ENCODE results near the gene NDC1. TPM values are rescaled to one million over a fixed set of nuclear protein-coding genes. Genes with fewer than 3 reads are reported as not detected.
A peak's percentile ranks its signal among the peaks of the same experiment; 100 is the strongest.

NDC1 gene
- total RNA-seq, 2 experiments from 2014 or later = 23.2 to 24.7 TPM

- H3K4me3 Mint-ChIP-seq = no peak overlapping the region
- POLR2A ChIA-PET = interaction anchor here (0.7 to 3.0 kb wide), 3 partner anchors 84 to 99 kb away, joined by 3 to 9 read pairs (median 3); partner anchors contain the start of gene IFT25
- H3K4me1 Mint-ChIP-seq = peaks cover 4% of the 10 kb centered on the region
- CTCF ChIA-PET = interaction anchor here (0.8 to 5.5 kb wide), 28 partner anchors 10 to 223 kb away, joined by 3 to 122 read pairs (median 5); partner anchors contain the start of genes IFT25, LRRC42, TCEANC2 and TMEM59
- DNase-seq = peak; percentile 53
- no peaks in the 10 kb centered on the region for H3K27me3 Mint-ChIP-seq
- H3K27ac Mint-ChIP-seq = no peak overlapping the region
- no peaks in the 10 kb centered on the region for H3K9me3 Mint-ChIP-seq
- H3K36me3 Mint-ChIP-seq (ENCODE audit: low read depth) = peaks cover 9% of the 10 kb centered on the region
Observed at GRCh38 chr1:53860967-53861411, 22.9 kb upstream of the NDC1 start.

- ChIA-PET CTCF (interaction anchor here (0.6 to 4.9 kb wide), 3 partner anchors 9 to 56 kb away, joined by 3 to 31 read pairs (median 3); no protein-coding TSS in a partner anchor), POLR2A (no interaction called here)
- DNase-seq = no peak
- Mint-ChIP-seq H3K36me3 (ENCODE audit: low read depth) (peaks cover 19% of the 10 kb centered on the region), H3K4me3 (no peak overlapping the region), H3K9me3 (no peaks in the 10 kb centered on the region), H3K4me1 (no peaks in the 10 kb centered on the region), H3K27me3 (peaks cover 7% of the 10 kb centered on the region), H3K27ac (no peak overlapping the region)
Observed at GRCh38 chr1:53851571-53852285, 13.6 kb upstream of the NDC1 start.

GRCh38 chr1:53850082-53850673 is 12.1 kb upstream of the NDC1 start:
- Mint-ChIP-seq H3K9me3 (no peaks in the 10 kb centered on the region), H3K36me3 (ENCODE audit: low read depth) (peaks cover 15% of the 10 kb centered on the region), H3K4me1 (no peaks in the 10 kb centered on the region), H3K4me3 (no peak overlapping the region), H3K27ac (no peak overlapping the region), H3K27me3 (peaks cover 13% of the 10 kb centered on the region)
- no peak for DNase-seq
- POLR2A ChIA-PET = interaction anchor here (0.8 to 1.0 kb wide), 3 partner anchors 9 to 203 kb away, joined by 3 read pairs; partner anchors contain the start of genes NDC1, TCEANC2 and TMEM59
- CTCF ChIA-PET = interaction anchor here (1.1 to 4.9 kb wide), 3 partner anchors 10 to 109 kb away, joined by 3 to 31 read pairs (median 3); no protein-coding TSS in a partner anchor

GRCh38 chr1:53847980-53848379 is 9.9 kb upstream of the NDC1 start:
- ChIA-PET CTCF (interaction anchor here (4.9 kb wide), 1 partner anchor 13 kb away, joined by 31 read pairs; no protein-coding TSS in a partner anchor), POLR2A (interaction anchor here (1.0 kb wide), 1 partner anchor 9 kb away, joined by 3 read pairs; the partner anchor contains the start of gene NDC1)
- H3K27ac Mint-ChIP-seq = no peak overlapping the region
- no peak for DNase-seq
- H3K4me3 Mint-ChIP-seq = no peak overlapping the region
- H3K4me1 Mint-ChIP-seq = no peaks in the 10 kb centered on the region
- H3K9me3 Mint-ChIP-seq = no peaks in the 10 kb centered on the region
- peaks cover 19% of the 10 kb centered on the region for H3K27me3 Mint-ChIP-seq
- peaks cover 9% of the 10 kb centered on the region for H3K36me3 Mint-ChIP-seq (ENCODE audit: low read depth)

GRCh38 chr1:53842347-53842746 is 4.3 kb upstream of the NDC1 start:
- ChIA-PET CTCF (interaction anchor here (0.6 kb wide), 1 partner anchor 117 kb away, joined by 3 read pairs; no protein-coding TSS in a partner anchor), POLR2A (no interaction called here)
- H3K27ac Mint-ChIP-seq = no peak overlapping the region
- H3K27me3 Mint-ChIP-seq = peaks cover 13% of the 10 kb centered on the region
- peaks cover 7% of the 10 kb centered on the region for H3K9me3 Mint-ChIP-seq
- DNase-seq = no peak
- H3K36me3 Mint-ChIP-seq (ENCODE audit: low read depth) = peaks cover 10% of the 10 kb centered on the region
- peaks cover 11% of the 10 kb centered on the region for H3K4me1 Mint-ChIP-seq
- H3K4me3 Mint-ChIP-seq = no peak overlapping the region

GRCh38 chr1:53838654-53838974 is 518 bp upstream of the NDC1 start:
- Mint-ChIP-seq H3K9me3 (peaks cover 7% of the 10 kb centered on the region), H3K4me3 (peak overlapping the region; percentile 99), H3K4me1 (peaks cover 29% of the 10 kb centered on the region), H3K27me3 (peaks cover 2% of the 10 kb centered on the region), H3K36me3 (ENCODE audit: low read depth) (peaks cover 24% of the 10 kb centered on the region), H3K27ac (peak overlapping the region; percentile 94)
- CTCF ChIA-PET = no interaction called here
- POLR2A ChIA-PET = interaction anchor here (1.0 to 2.5 kb wide), 5 partner anchors 10 to 214 kb away, joined by 3 to 17 read pairs (median 4); partner anchors contain the start of genes IFT25, LRRC42, TCEANC2 and TMEM59
- no peak for DNase-seq

GRCh38 chr1:53837646-53837923 is 511 bp downstream of the NDC1 start:
- peak overlapping the region; percentile 94 for H3K27ac Mint-ChIP-seq
- peak overlapping the region; percentile 99 for H3K4me3 Mint-ChIP-seq
- DNase-seq = no peak
- H3K36me3 Mint-ChIP-seq (ENCODE audit: low read depth) = peaks cover 28% of the 10 kb centered on the region
- ChIA-PET POLR2A (interaction anchor here (0.8 to 2.5 kb wide), 7 partner anchors 12 to 210 kb away, joined by 3 to 17 read pairs (median 4); partner anchors contain the start of genes IFT25, LRRC42 and YIPF1), CTCF (interaction anchor here (0.9 to 1.2 kb wide), 2 partner anchors 13 to 108 kb away, joined by 3 to 4 read pairs; partner anchors contain the start of genes IFT25 and LRRC42)
- H3K4me1 Mint-ChIP-seq = peaks cover 31% of the 10 kb centered on the region
- peaks cover 6% of the 10 kb centered on the region for H3K9me3 Mint-ChIP-seq
- H3K27me3 Mint-ChIP-seq = no peaks in the 10 kb centered on the region

- Mint-ChIP-seq H3K4me1 (peaks cover 34% of the 10 kb centered on the region), H3K27me3 (no peaks in the 10 kb centered on the region), H3K36me3 (ENCODE audit: low read depth) (peaks cover 30% of the 10 kb centered on the region), H3K4me3 (no peak overlapping the region), H3K27ac (no peak overlapping the region), H3K9me3 (no peaks in the 10 kb centered on the region)
- POLR2A ChIA-PET = interaction anchor here (1.0 to 1.5 kb wide), 2 partner anchors 9 to 13 kb away, joined by 3 read pairs; no protein-coding TSS in a partner anchor
- DNase-seq = no peak
- CTCF ChIA-PET = interaction anchor here (1.5 to 1.6 kb wide), 2 partner anchors 10 to 81 kb away, joined by 3 to 6 read pairs; no protein-coding TSS in a partner anchor
Observed at GRCh38 chr1:53835491-53835890, 2.6 kb downstream of the NDC1 start.

- H3K36me3 Mint-ChIP-seq (ENCODE audit: low read depth) = peaks cover 31% of the 10 kb centered on the region
- no peak overlapping the region for H3K4me3 Mint-ChIP-seq
- no peak overlapping the region for H3K27ac Mint-ChIP-seq
- no peaks in the 10 kb centered on the region for H3K27me3 Mint-ChIP-seq
- no peak for DNase-seq
- POLR2A ChIA-PET = interaction anchor here (1.0 kb wide), 1 partner anchor 12 kb away, joined by 3 read pairs; no protein-coding TSS in a partner anchor
- peaks cover 34% of the 10 kb centered on the region for H3K4me1 Mint-ChIP-seq
- H3K9me3 Mint-ChIP-seq = no peaks in the 10 kb centered on the region
- CTCF ChIA-PET = interaction anchor here (1.5 to 1.6 kb wide), 2 partner anchors 9 to 81 kb away, joined by 3 to 6 read pairs; no protein-coding TSS in a partner anchor
Observed at GRCh38 chr1:53834776-53835175, 3.3 kb downstream of the NDC1 start.

- Mint-ChIP-seq H3K27ac (no peak overlapping the region), H3K9me3 (no peaks in the 10 kb centered on the region), H3K36me3 (ENCODE audit: low read depth) (peaks cover 35% of the 10 kb centered on the region), H3K4me3 (no peak overlapping the region), H3K4me1 (peaks cover 26% of the 10 kb centered on the region), H3K27me3 (no peaks in the 10 kb centered on the region)
- no peak for DNase-seq
- POLR2A ChIA-PET = no interaction called here
- CTCF ChIA-PET = interaction anchor here (2.0 kb wide), 1 partner anchor 27 kb away, joined by 5 read pairs; no protein-coding TSS in a partner anchor
Observed at GRCh38 chr1:53833393-53833792, 4.7 kb downstream of the NDC1 start.

- Mint-ChIP-seq H3K36me3 (ENCODE audit: low read depth) (peaks cover 41% of the 10 kb centered on the region), H3K4me1 (no peaks in the 10 kb centered on the region)
- POLR2A ChIA-PET = interaction anchor here (0.6 kb wide), 1 partner anchor 9 kb away, joined by 3 read pairs; no protein-coding TSS in a partner anchor
Observed at GRCh38 chr1:53826367-53826766, 11.7 kb downstream of the NDC1 start.

GRCh38 chr1:53825306-53825705 is 12.8 kb downstream of the NDC1 start:
- H3K9me3 Mint-ChIP-seq = no peaks in the 10 kb centered on the region
- DNase-seq = no peak
- H3K4me3 Mint-ChIP-seq = no peak overlapping the region
- H3K36me3 Mint-ChIP-seq (ENCODE audit: low read depth) = peaks cover 45% of the 10 kb centered on the region
- no peaks in the 10 kb centered on the region for H3K27me3 Mint-ChIP-seq
- no peaks in the 10 kb centered on the region for H3K4me1 Mint-ChIP-seq
- no peak overlapping the region for H3K27ac Mint-ChIP-seq
- CTCF ChIA-PET = interaction anchor here (1.0 kb wide), 1 partner anchor 10 kb away, joined by 6 read pairs; no protein-coding TSS in a partner anchor
- POLR2A ChIA-PET = no interaction called here

More at GRCh38 chr1:53826367-53826766, 11.7 kb downstream of the NDC1 start:
- no peak for DNase-seq
- no peak overlapping the region for H3K4me3 Mint-ChIP-seq
- no peaks in the 10 kb centered on the region for H3K9me3 Mint-ChIP-seq
- no peak overlapping the region for H3K27ac Mint-ChIP-seq
- H3K27me3 Mint-ChIP-seq = no peaks in the 10 kb centered on the region
- CTCF ChIA-PET = interaction anchor here (0.5 to 1.7 kb wide), 5 partner anchors 12 to 133 kb away, joined by 3 read pairs; partner anchors contain the start of genes IFT25 and LRRC42

Data from activated CD4-positive, alpha-beta memory T cell treated with anti-CD3 and anti-CD28 coated beads, Interleukin-2, amount 10 ng/mL, durations not matched to agents 7 days and 5 days (primary cell).